GM12878 (cell line): ENCODE results near the gene PREX1. TPM values are rescaled to one million over a fixed set of nuclear protein-coding genes. Genes with fewer than 3 reads are reported as not detected.

Experiments
- ATAC-seq: fragments of 200-7000 bp; cut with Tn5 transposase; 3 replicates; pipeline ENCODE4 v1.9.1; 2020; ENCODE audit warnings: mild to moderate bottlenecking, moderate library complexity
- BruUV-seq: library from RNA; stranded (reverse); fragments of 400-500 nt; replicated peaks from 2 replicates; lab custom pipeline; 2021; lab: Mats Ljungman, UMichigan
- CTCF ChIA-PET: fragments of 300-600 bp; sonication (Branson Sonifier 250); formaldehyde crosslinking; extraction: SDS; loops from one replicate; lab custom pipeline; 2021; ENCODE audit warnings: inconsistent platforms; lab: Yijun Ruan, JAX
- POLR2A ChIA-PET: fragments of 350-600 bp; formaldehyde crosslinking; extraction: SDS; loops from one replicate; lab custom pipeline; 2021; ENCODE audit warnings: inconsistent platforms; lab: Charles Lee
- RAD21 ChIA-PET: fragments of 300-600 bp; sonication (Branson Sonifier 250); formaldehyde crosslinking; loops from one replicate; lab custom pipeline; 2023; ENCODE audit warnings: antibody characterized with exemption; ENCODE audit not compliant: unreplicated experiment; lab: Charles Lee
- SMC1A ChIA-PET: fragments of 300-600 bp; sonication (Branson Sonifier 250); formaldehyde crosslinking; loops from one replicate; lab custom pipeline; 2023; ENCODE audit not compliant: unreplicated experiment, uncharacterized antibody; lab: Charles Lee
- DNase-seq: peaks from one replicate; pipeline ENCODE4 v3.0.0-alpha.2; 2011; ENCODE audit warnings: low read depth, low spot score
- FAIRE-seq: peaks from 3 replicates; lab custom pipeline; 2011; peaks lifted over from hg19 to GRCh38; lab: Jason Lieb, UNC
- H2AFZ ChIP-seq: 2 replicates; pipeline ENCODE4 v1.6.0; 2011; ENCODE audit warnings: low read depth, low read length, control low read depth; ENCODE audit not compliant: control insufficient read depth
- H3K27ac ChIP-seq: 2 replicates; pipeline ENCODE4 v1.5.1; 2011; ENCODE audit warnings: control low read depth; ENCODE audit not compliant: control insufficient read depth, insufficient read depth
- H3K27me3 ChIP-seq, 2 experiments: replicated peaks in 1 of 2; 2 replicates each; pipeline versions ENCODE4 v1.6.0 to v1.6.1; 2011; ENCODE audit warnings: low read length in 1 of 2; ENCODE audit not compliant: control insufficient read depth in 2 of 2, insufficient read depth in 2 of 2
- H3K36me3 ChIP-seq, 2 experiments: 2 replicates each; pipeline ENCODE4 v1.5.1; 2011; ENCODE audit warnings: low read length in 1 of 2; ENCODE audit not compliant: control insufficient read depth in 2 of 2, insufficient read depth in 2 of 2
- H3K4me1 ChIP-seq: 2 replicates; pipeline ENCODE4 v1.6.1; 2011; ENCODE audit warnings: mild to moderate bottlenecking, low read length, moderate library complexity, mixed read lengths; ENCODE audit not compliant: control insufficient read depth, insufficient read depth
- H3K4me2 ChIP-seq: 2 replicates; pipeline ENCODE4 v1.6.0; 2011; ENCODE audit warnings: control low read depth; ENCODE audit not compliant: control insufficient read depth, insufficient read depth
- H3K4me3 ChIP-seq: fragments of 200-600 bp; sonication (generic); 2 replicates; pipeline ENCODE4 v1.5.1; 2016
- H3K79me2 ChIP-seq: 2 replicates; pipeline ENCODE4 v1.6.0; 2011; ENCODE audit warnings: low read length; ENCODE audit not compliant: control insufficient read depth, insufficient read depth
- H3K9ac ChIP-seq: 2 replicates; pipeline ENCODE4 v1.8.0; 2011; ENCODE audit warnings: low read length, control low read depth, mixed read lengths; ENCODE audit not compliant: control insufficient read depth, insufficient read depth
- H3K9me3 ChIP-seq: replicated peaks from 3 replicates; pipeline ENCODE4 v1.5.1; 2011; ENCODE audit warnings: mild to moderate bottlenecking, low read length; ENCODE audit not compliant: control insufficient read depth, insufficient read depth
- H4K20me1 ChIP-seq: 2 replicates; pipeline ENCODE4 v1.6.0; 2011; ENCODE audit not compliant: control insufficient read depth, insufficient read depth
- CBFB ChIP-seq: IDR thresholded peaks from 2 replicates; pipeline ENCODE4 v1.6.1; 2016; ENCODE audit warnings: antibody characterized with exemption, low read depth
- MEF2B ChIP-seq: fragments of 450-650 bp; IDR thresholded peaks from 2 replicates; pipeline ENCODE4 v1.6.1; 2018; ENCODE audit warnings: mild to moderate bottlenecking, moderate library complexity; ENCODE audit not compliant: partially characterized antibody, poor library complexity, severe bottlenecking
- MYB ChIP-seq: fragments of 150-350 bp; IDR thresholded peaks from 2 replicates; pipeline ENCODE4 v1.6.1; 2014; ENCODE audit warnings: mild to moderate bottlenecking, low read depth, low read length, borderline replicate concordance
- NR2C1 ChIP-seq: fragments of 450-650 bp; IDR thresholded peaks from 2 replicates; pipeline ENCODE4 v1.6.1; 2017; ENCODE audit warnings: antibody characterized with exemption, mild to moderate bottlenecking, moderate library complexity
- RAD51 ChIP-seq: fragments of 450-650 bp; IDR thresholded peaks from 2 replicates; pipeline ENCODE4 v1.6.1; 2016; ENCODE audit warnings: moderate library complexity, mild to moderate bottlenecking, inconsistent platforms
- RB1 ChIP-seq: fragments of 450-650 bp; formaldehyde crosslinking; IDR thresholded peaks from 2 replicates; pipeline ENCODE4 v1.6.1; 2017; ENCODE audit warnings: mild to moderate bottlenecking, borderline replicate concordance
- RUNX3 ChIP-seq: IDR thresholded peaks from 2 replicates; pipeline ENCODE4 v1.6.1; 2012; ENCODE audit warnings: low read length, inconsistent platforms
- SRF ChIP-seq, 2 experiments: IDR thresholded peaks; 2 replicates each; pipeline ENCODE4 v1.6.1; 2011; ENCODE audit warnings: low read depth in 2 of 2, low read length in 2 of 2, mild to moderate bottlenecking in 1 of 2, moderate library complexity in 1 of 2
- TBL1XR1 ChIP-seq: IDR thresholded peaks from 2 replicates; pipeline ENCODE4 v1.6.1; 2012; ENCODE audit warnings: low read depth, low read length, improper control_type of control experiment
- TCF7 ChIP-seq: IDR thresholded peaks from 2 replicates; pipeline ENCODE4 v1.6.1; 2014; ENCODE audit warnings: antibody characterized with exemption, borderline replicate concordance
- ZNF592 ChIP-seq: fragments of 450-650 bp; IDR thresholded peaks from 2 replicates; pipeline ENCODE4 v1.6.1; 2017; ENCODE audit warnings: mild to moderate bottlenecking, moderate library complexity
- ZZZ3 ChIP-seq: IDR thresholded peaks from 2 replicates; pipeline ENCODE4 v1.6.1; 2011; ENCODE audit warnings: low read depth; ENCODE audit not compliant: control insufficient read depth, insufficient read length
- WGBS: methylation state at CpG from one replicate; pipeline ENCODE4 v1.1.6; 2016; ENCODE audit warnings: low lambda C conversion rate; ENCODE audit not compliant: insufficient replicate concordance, insufficient coverage; ENCODE audit errors: missing lambda C conversion rate; 5-methylcytosine and 5-hydroxymethylcytosine counted together
- in situ Hi-C: fragments of 300-500 bp; cut with MboI; formaldehyde crosslinking; loops from 9 replicates; pipeline ENCODE4 v1.14.3; 2018; ENCODE audit warnings: mixed read lengths
- intact Hi-C: fragments of 100-400 bp; cut with micrococcal nuclease; formaldehyde crosslinking; loops from one replicate; pipeline ENCODE4 v1.14.2; 2022; ENCODE audit not compliant: unreplicated experiment
- polyA plus RNA-seq, 11 experiments: library from polyadenylated mRNA; depleted of rRNA in 4 of 11; unstranded in 6 of 11; stranded (reverse) in 5 of 11; fragments of >200 nt; fragmentation: Nextera tagmentation in 4 of 11; fragmentation: Illumina TruSeq in 1 of 11; extraction: Ambion mirVana in 4 of 11; extraction: Trizol in 1 of 11; gene quantifications; 1 replicate in 1 of 11; 2 replicates in 10 of 11; pipeline versions ENCODE4 v1.2.1 to v1.2.3, GENCODE V29; 2011 to 2016; ENCODE audit warnings: inconsistent platforms in 2 of 11, missing spikeins in 2 of 11, low read depth in 1 of 11
- total RNA-seq, 4 experiments: library from RNA; depleted of rRNA in 3 of 4; stranded (reverse); fragments of >200 nt in 3 of 4; fragmentation: Illumina TruSeq in 1 of 4; extraction: Trizol in 1 of 4; gene quantifications; 2 replicates each; pipeline versions ENCODE4 v1.2.1 to v1.2.3, GENCODE V29; 2013 to 2021

Gene PREX1
- total and polyA plus RNA-seq, 10 of the 15 experiments (the other 5 are each of a cell fraction or from before 2014, with no cell fraction given) = 2.6 to 114 (median 38.9) TPM

- 45% methylated on average over 6 of the region's 6 CpGs for WGBS
These were observed 98.3 kb downstream of the PREX1 start for GRCh38 chr20:48729538-48729937.

More at GRCh38 chr20:48729538-48729937, 98.3 kb downstream of the PREX1 start:
- ChIA-PET POLR2A (no interaction called here), CTCF (interaction anchor here (1.0 to 1.2 kb wide), 2 partner anchors 9 to 170 kb away, joined by 3 to 4 read pairs; no protein-coding TSS in a partner anchor), SMC1A (no interaction called here), RAD21 (no interaction called here)
- DNase-seq = no peak
- no peak overlapping the region for H2AFZ ChIP-seq
- no peak for TF ChIP-seq TCF7
- TF ChIP-seq RB1 = no peak
- TF ChIP-seq NR2C1 = no peak
- TF ChIP-seq CBFB = no peak
- TF ChIP-seq ZNF592 = no peak
- TF ChIP-seq TBL1XR1 = no peak
- TF ChIP-seq RAD51 = no peak
- no peak for TF ChIP-seq MEF2B
- no peak for TF ChIP-seq ZZZ3
- TF ChIP-seq MYB = no peak
- no peak for TF ChIP-seq SRF (IDR thresholded peaks at IDR 0.05; ENCODE audit: low read depth in 2 of 2, low read length in 2 of 2)
- TF ChIP-seq RUNX3 = no peak
- intact Hi-C loops (no loop called here), in situ Hi-C loops (no loop called here)
- no peak overlapping the region for H3K4me2 ChIP-seq
- no peak overlapping the region for H3K9ac ChIP-seq
- H4K20me1 ChIP-seq = no peaks in the 10 kb centered on the region
- H3K9me3 ChIP-seq = no peaks in the 10 kb centered on the region; the same call in 2 of the 3 replicates
- ATAC-seq = no peak
- no peak overlapping the region for H3K27ac ChIP-seq
- H3K36me3 ChIP-seq = peaks cover 30 to 38% of the 10 kb centered on the region in 2 experiments
- FAIRE-seq = no peak
- H3K4me1 ChIP-seq = no peaks in the 10 kb centered on the region
- no peaks in the 10 kb centered on the region for H3K27me3 ChIP-seq
- no TSS peak for BruUV-seq
- H3K79me2 ChIP-seq = peaks cover 3% of the 10 kb centered on the region; the same call in 1 of the 2 replicates
- no peak overlapping the region for H3K4me3 ChIP-seq
